HEK293T (cell line): Measurements from ENCODE around the gene STX4.

Source experiments
- CTCF ChIA-PET: fragments of 350-600 bp; formaldehyde crosslinking; extraction: SDS; loops from one replicate; lab custom pipeline; 2021; ENCODE audit warnings: antibody characterized with exemption, inconsistent platforms; lab: Yijun Ruan, JAX
- POLR2A ChIA-PET: fragments of 350-600 bp; formaldehyde crosslinking; extraction: SDS; loops from one replicate; lab custom pipeline; 2020; ENCODE audit warnings: antibody characterized with exemption, inconsistent platforms; lab: Yijun Ruan, JAX
- DNase-seq: peaks from one replicate; pipeline ENCODE4 v3.0.0; 2012; ENCODE audit warnings: mixed read lengths; ENCODE audit errors: extremely low spot score
- ARNT ChIP-seq: fragments of 450-650 bp; IDR thresholded peaks from 2 replicates; pipeline ENCODE4 v1.6.1; 2017; ENCODE audit warnings: mild to moderate bottlenecking
- BHLHE40 ChIP-seq: fragments of 450-650 bp; IDR thresholded peaks from 2 replicates; pipeline ENCODE4 v1.6.1; 2016; ENCODE audit warnings: mild to moderate bottlenecking, moderate library complexity, borderline replicate concordance
- CTBP1 ChIP-seq: fragments of 450-650 bp; IDR thresholded peaks from 2 replicates; pipeline ENCODE4 v1.6.1; 2016; ENCODE audit warnings: borderline replicate concordance
- ELF4 ChIP-seq: fragments of 450-650 bp; IDR thresholded peaks from 2 replicates; pipeline ENCODE4 v1.6.1; 2017; ENCODE audit warnings: antibody characterized with exemption
- FOXA1 ChIP-seq: fragments of 450-650 bp; IDR thresholded peaks from 2 replicates; pipeline ENCODE4 v1.6.1; 2016; ENCODE audit warnings: mild to moderate bottlenecking
- FOXK2 ChIP-seq: fragments of 450-650 bp; IDR thresholded peaks from 2 replicates; pipeline ENCODE4 v1.6.1; 2016; ENCODE audit warnings: mild to moderate bottlenecking
- FOXM1 ChIP-seq: fragments of 450-650 bp; IDR thresholded peaks from 2 replicates; pipeline ENCODE4 v1.6.1; 2017; ENCODE audit warnings: mild to moderate bottlenecking, borderline replicate concordance
- HDGF ChIP-seq: fragments of 450-650 bp; IDR thresholded peaks from 2 replicates; pipeline ENCODE4 v1.6.1; 2017; ENCODE audit warnings: antibody characterized with exemption, borderline replicate concordance
- L3MBTL2 ChIP-seq: fragments of 450-650 bp; conservative IDR thresholded peaks from 2 replicates; pipeline ENCODE4 v1.6.1; 2016; ENCODE audit warnings: mild to moderate bottlenecking
- LEF1 ChIP-seq: fragments of 450-650 bp; IDR thresholded peaks from 2 replicates; pipeline ENCODE4 v1.6.1; 2017; ENCODE audit warnings: mild to moderate bottlenecking, borderline replicate concordance
- NFRKB ChIP-seq: fragments of 450-650 bp; IDR thresholded peaks from 2 replicates; pipeline ENCODE4 v1.6.1; 2016; ENCODE audit warnings: mild to moderate bottlenecking, moderate library complexity
- PKNOX1 ChIP-seq: fragments of 450-650 bp; IDR thresholded peaks from 2 replicates; pipeline ENCODE4 v1.6.1; 2016
- SP1 ChIP-seq: fragments of 450-650 bp; IDR thresholded peaks from 2 replicates; pipeline ENCODE4 v1.6.1; 2017
- SUZ12 ChIP-seq: fragments of 450-650 bp; IDR thresholded peaks from 2 replicates; pipeline ENCODE4 v1.6.1; 2016; ENCODE audit warnings: mild to moderate bottlenecking
- TARDBP ChIP-seq: fragments of 450-650 bp; IDR thresholded peaks from 2 replicates; pipeline ENCODE4 v1.6.1; 2016
- ZNF384 ChIP-seq: fragments of 450-650 bp; IDR thresholded peaks from 2 replicates; pipeline ENCODE4 v1.6.1; 2016

STX4 gene

GRCh38 chr16:30992276-30992780, 41.0 kb upstream of the STX4 start:
- no peak for TF ChIP-seq HDGF
- no peak for TF ChIP-seq CTBP1
- TF ChIP-seq FOXA1 = no peak
- no peak for TF ChIP-seq TARDBP
- TF ChIP-seq FOXM1 = no peak
- TF ChIP-seq FOXK2 = no peak
- TF ChIP-seq PKNOX1 = no peak
- TF ChIP-seq ELF4 = no peak
- no peak for TF ChIP-seq L3MBTL2
- TF ChIP-seq NFRKB = no peak
- no peak for TF ChIP-seq LEF1
- no peak for TF ChIP-seq ZNF384
- no peak for TF ChIP-seq BHLHE40
- no peak for TF ChIP-seq ARNT
- TF ChIP-seq SP1 = no peak
- no peak for TF ChIP-seq SUZ12
- DNase-seq = no peak
- CTCF ChIA-PET = no interaction called here
- POLR2A ChIA-PET = no interaction called here

- DNase-seq = no peak
- POLR2A ChIA-PET = no interaction called here
- TF ChIP-seq ARNT (no peak), HDGF (no peak), SUZ12 (no peak), ZNF384 (no peak)
- CTCF ChIA-PET = interaction anchor here (1.1 kb wide), 1 partner anchor 8 kb away, joined by 11 read pairs; the partner anchor contains the start of gene HSD3B7
Observed at GRCh38 chr16:30992931-30993816, 40.2 kb upstream of the STX4 start.

GRCh38 chr16:30995927-30996323, 37.4 kb upstream of the STX4 start:
- POLR2A ChIA-PET = interaction anchor here (1.0 kb wide), 1 partner anchor 11 kb away, joined by 4 read pairs; the partner anchor contains the start of gene HSD3B7
- no peak for DNase-seq
- TF ChIP-seq NFRKB (no peak), BHLHE40 (no peak), ELF4 (no peak), CTBP1 (no peak), LEF1 (no peak), SP1 (no peak), HDGF (no peak), ARNT (no peak), L3MBTL2 (no peak), PKNOX1 (no peak), SUZ12 (no peak), FOXK2 (no peak), FOXM1 (no peak), TARDBP (no peak), ZNF384 (no peak), FOXA1 (no peak)
- CTCF ChIA-PET = interaction anchor here (1.7 kb wide), 1 partner anchor 11 kb away, joined by 6 read pairs; the partner anchor contains the start of gene HSD3B7

- ChIA-PET CTCF (interaction anchor here (0.9 to 1.7 kb wide), 2 partner anchors 12 to 55 kb away, joined by 3 to 6 read pairs; partner anchors contain the start of gene HSD3B7), POLR2A (interaction anchor here (0.7 to 1.0 kb wide), 2 partner anchors 16 to 77 kb away, joined by 4 to 6 read pairs; partner anchors contain the start of genes ZNF646 and ZNF668)
- no peak for DNase-seq
- no peak for TF ChIP-seq SUZ12
- no peak for TF ChIP-seq L3MBTL2
Observed at GRCh38 chr16:30996324-30996984, 36.9 kb upstream of the STX4 start.

GRCh38 chr16:30996985-30997724, 36.2 kb upstream of the STX4 start:
- CTCF ChIA-PET = interaction anchor here (0.5 to 1.7 kb wide), 4 partner anchors 12 to 1181 kb away, joined by 3 to 6 read pairs (median 3); partner anchors contain the start of gene HSD3B7
- DNase-seq = peak; percentile 99
- TF ChIP-seq TARDBP (no peak), SP1 (no peak), L3MBTL2 (peak; percentile 82), FOXM1 (no peak), HDGF (no peak)
- POLR2A ChIA-PET = interaction anchor here (0.7 to 1.0 kb wide), 2 partner anchors 15 to 77 kb away, joined by 4 to 6 read pairs; partner anchors contain the start of genes ZNF646 and ZNF668
